ENCODE data around the gene LIN37. TPM values are rescaled to one million over a fixed set of nuclear protein-coding genes. Genes with fewer than 3 reads are reported as not detected.
A peak's percentile ranks its signal among the peaks of the same experiment; 100 is the strongest.

The LIN37 gene
- total RNA-seq, 4 donors from 2014 or later = 5.7 to 13.4 (median 9.5) TPM

DNA sequence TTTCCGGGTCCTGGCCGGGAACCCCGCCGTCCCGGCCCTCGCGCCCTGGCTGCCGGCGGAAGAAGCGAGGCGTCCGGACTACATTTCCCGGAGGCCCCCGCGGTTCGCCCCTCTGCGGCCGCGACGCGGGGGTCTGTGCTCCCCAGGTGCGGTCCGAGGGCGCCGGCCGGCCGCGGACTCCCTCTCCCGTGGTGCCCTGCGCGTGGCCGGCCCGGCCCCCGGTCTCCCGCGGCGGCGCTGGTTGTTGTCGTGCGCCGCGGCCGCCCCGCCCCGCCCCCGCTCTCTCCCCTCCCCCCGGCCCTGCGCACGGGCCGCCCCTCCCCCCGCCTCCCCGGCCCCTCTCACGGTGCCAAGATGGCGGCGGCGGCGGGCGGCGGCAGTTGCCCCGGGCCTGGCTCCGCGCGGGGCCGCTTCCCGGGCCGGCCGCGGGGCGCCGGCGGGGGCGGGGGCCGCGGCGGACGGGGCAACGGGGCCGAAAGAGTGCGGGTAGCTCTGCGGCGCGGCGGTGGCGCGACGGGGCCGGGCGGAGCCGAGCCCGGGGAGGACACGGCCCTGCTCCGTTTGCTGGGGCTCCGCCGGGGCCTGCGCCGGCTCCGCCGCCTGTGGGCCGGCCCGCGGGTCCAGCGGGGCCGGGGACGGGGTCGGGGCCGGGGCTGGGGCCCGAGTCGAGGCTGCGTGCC is 30.6 kb upstream of the LIN37 start, which contains the start of gene KMT2B:
Gene KMT2B (plus strand): TSS at position 339 of the 680 bp plus-strand sequence. CDS start 16 bp downstream, at position 355.
- H3K27ac ChIP-seq = peak within 1 kb of the TSS; percentile 89 to 98 (median 94)
- WGBS, 2 donors = no CpG with 5 or more reads among the region's 109 CpGs
- H3K27me3 ChIP-seq = no peaks in the 10 kb centered on the region
- H3K9me3 ChIP-seq = no peaks in the 10 kb centered on the region
- DNase-seq = no peak
- H3K4me3 ChIP-seq = peak within 1 kb of the TSS; percentile 75 to 98 (median 94)
- intact Hi-C loops (cut with DNase I) = loop anchor here (2.0 to 10.0 kb wide), 2 partner anchors 23 to 173 kb away; partner anchors contain the start of gene TMEM147
- TF ChIP-seq, protein P1, sequence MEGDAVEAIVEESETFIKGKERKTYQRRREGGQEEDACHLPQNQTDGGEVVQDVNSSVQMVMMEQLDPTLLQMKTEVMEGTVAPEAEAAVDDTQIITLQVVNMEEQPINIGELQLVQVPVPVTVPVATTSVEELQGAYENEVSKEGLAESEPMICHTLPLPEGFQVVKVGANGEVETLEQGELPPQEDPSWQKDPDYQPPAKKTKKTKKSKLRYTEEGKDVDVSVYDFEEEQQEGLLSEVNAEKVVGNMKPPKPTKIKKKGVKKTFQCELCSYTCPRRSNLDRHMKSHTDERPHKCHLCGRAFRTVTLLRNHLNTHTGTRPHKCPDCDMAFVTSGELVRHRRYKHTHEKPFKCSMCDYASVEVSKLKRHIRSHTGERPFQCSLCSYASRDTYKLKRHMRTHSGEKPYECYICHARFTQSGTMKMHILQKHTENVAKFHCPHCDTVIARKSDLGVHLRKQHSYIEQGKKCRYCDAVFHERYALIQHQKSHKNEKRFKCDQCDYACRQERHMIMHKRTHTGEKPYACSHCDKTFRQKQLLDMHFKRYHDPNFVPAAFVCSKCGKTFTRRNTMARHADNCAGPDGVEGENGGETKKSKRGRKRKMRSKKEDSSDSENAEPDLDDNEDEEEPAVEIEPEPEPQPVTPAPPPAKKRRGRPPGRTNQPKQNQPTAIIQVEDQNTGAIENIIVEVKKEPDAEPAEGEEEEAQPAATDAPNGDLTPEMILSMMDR (IDR thresholded peaks at IDR 0.05) = peak in 1 of 6 experiments; percentile 12
- TF ChIP-seq POLR2A (IDR thresholded peaks at IDR 0.05) = no peak
- peaks cover 13 to 35% (median 18%) of the 10 kb centered on the region in 3 donors for H3K36me3 ChIP-seq
- peaks cover 24 to 41% (median 25%) of the 10 kb centered on the region in 3 donors for H3K4me1 ChIP-seq

DNA sequence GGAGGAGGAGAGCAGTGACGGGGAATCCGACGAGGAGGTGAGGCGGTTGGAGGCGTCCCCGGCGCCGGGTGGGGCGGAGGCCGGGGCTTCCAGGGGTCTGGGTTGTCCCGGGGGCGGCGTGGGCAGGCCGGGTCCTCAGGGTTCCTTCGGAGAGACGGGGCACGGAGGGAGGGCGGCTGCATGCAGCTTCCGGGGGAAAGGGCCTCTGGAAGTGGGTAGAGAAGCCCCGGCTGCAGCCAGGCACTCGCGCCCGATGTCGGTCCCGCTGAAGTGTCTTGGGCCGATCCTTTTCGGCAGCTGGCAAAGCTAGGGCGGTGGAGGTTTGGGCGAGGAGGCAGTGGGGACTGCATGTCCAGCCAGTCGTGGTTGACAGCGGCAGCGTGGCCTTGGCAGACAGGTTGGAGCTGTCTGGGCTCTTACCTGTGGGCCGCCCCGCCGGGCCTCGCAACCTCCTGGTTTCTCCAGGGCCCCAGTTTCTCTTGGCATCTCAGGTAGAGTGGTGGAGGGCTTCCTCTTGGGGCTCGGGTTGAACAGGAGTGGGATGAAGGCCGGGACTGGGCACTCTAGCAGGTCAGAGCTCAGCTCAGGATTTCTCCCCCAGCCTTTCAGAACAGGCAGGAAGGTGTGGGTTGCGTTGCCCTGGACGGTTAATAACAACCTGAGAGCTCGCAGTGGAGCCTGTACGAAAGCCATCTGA is 29.9 kb upstream of the LIN37 start:
- Histone ChIP-seq H3K27me3 (no peaks in the 10 kb centered on the region), H3K36me3 (peaks cover 19 to 42% (median 24%) of the 10 kb centered on the region in 3 donors), H3K4me3 (peak overlapping the region; percentile 75 to 98 (median 94)), H3K9me3 (no peaks in the 10 kb centered on the region), H3K4me1 (peaks cover 24 to 41% (median 25%) of the 10 kb centered on the region in 3 donors), H3K27ac (peak overlapping the region; percentile 89 to 98 (median 94))
- 0 to 2% methylated on average over 9 to 20 of the region's 42 CpGs for WGBS, 2 donors
- no peak for DNase-seq
- no peak for TF ChIP-seq POLR2A (IDR thresholded peaks at IDR 0.05)
- TF ChIP-seq, protein P1 (IDR thresholded peaks at IDR 0.05) = no peak
- intact Hi-C loops (cut with DNase I) = loop anchor here (10.0 kb wide), 1 partner anchor 174 kb away; the partner anchor contains the start of gene TMEM147

DNA sequence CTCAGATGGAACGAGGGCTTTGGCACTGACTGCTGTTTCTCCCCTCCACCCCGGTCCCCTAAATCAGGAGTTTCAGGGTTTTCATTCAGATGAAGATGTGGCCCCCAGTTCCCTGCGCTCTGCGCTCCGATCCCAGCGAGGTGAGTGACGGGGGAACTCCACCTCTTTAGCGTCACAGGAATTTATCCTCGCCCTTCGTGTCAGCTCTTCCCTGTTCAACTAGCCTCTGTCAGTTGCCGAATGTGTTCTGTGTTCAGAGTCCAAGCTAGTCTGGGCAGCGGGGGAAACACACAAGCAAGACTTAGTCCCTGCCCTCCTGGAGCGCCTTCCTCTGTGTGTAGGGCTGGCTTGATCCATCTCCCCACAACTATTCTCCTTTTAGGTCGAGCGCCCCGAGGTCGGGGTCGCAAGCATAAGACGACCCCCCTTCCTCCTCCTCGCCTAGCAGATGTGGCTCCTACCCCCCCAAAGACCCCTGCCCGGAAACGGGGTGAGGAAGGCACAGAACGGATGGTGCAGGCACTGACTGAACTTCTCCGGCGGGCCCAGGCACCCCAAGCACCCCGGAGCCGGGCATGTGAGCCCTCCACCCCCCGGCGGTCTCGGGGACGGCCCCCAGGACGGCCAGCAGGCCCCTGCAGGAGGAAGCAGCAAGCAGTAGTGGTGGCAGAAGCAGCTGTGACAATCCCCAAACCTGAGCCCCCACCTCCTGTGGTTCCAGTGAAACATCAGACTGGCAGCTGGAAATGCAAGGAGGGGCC is 28.8 kb upstream of the LIN37 start:
- Histone ChIP-seq H3K27ac (peak overlapping the region in 1 of 4 donors; percentile 96), H3K4me3 (peak overlapping the region in 2 of 4 donors; percentile 93 to 98), H3K4me1 (peaks cover 24 to 41% (median 25%) of the 10 kb centered on the region in 3 donors), H3K9me3 (no peaks in the 10 kb centered on the region), H3K27me3 (no peaks in the 10 kb centered on the region), H3K36me3 (peaks cover 30 to 53% (median 30%) of the 10 kb centered on the region in 3 donors)
- no peak for DNase-seq
- 83 to 88% methylated on average over 13 to 19 of the region's 32 CpGs for WGBS, 2 donors
- intact Hi-C loops (cut with DNase I) = loop anchor here (10.0 kb wide), 1 partner anchor 175 kb away; the partner anchor contains the start of gene TMEM147
- TF ChIP-seq, protein P1 (IDR thresholded peaks at IDR 0.05) = no peak
- no peak for TF ChIP-seq POLR2A (IDR thresholded peaks at IDR 0.05)

DNA sequence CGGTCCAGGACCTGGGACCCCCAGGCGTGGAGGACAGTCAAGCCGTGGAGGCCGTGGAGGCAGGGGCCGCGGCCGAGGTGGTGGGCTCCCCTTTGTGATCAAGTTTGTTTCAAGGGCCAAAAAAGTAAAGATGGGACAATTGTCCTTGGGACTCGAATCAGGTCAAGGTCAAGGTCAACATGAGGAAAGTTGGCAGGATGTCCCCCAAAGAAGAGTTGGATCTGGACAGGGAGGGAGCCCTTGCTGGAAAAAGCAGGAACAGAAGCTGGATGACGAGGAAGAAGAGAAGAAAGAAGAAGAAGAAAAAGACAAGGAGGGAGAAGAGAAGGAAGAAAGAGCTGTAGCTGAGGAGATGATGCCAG is 28.2 kb upstream of the LIN37 start:
- H3K36me3 ChIP-seq = peaks cover 35 to 58% (median 36%) of the 10 kb centered on the region in 3 donors
- DNase-seq = no peak
- intact Hi-C loops (cut with DNase I) = no loop called here
- H3K27ac ChIP-seq = no peak overlapping the region
- H3K27me3 ChIP-seq = no peaks in the 10 kb centered on the region
- H3K4me3 ChIP-seq = no peak overlapping the region
- H3K9me3 ChIP-seq = no peaks in the 10 kb centered on the region
- peaks cover 23 to 40% (median 24%) of the 10 kb centered on the region in 3 donors for H3K4me1 ChIP-seq
- 87 to 89% methylated on average over 2 to 8 of the region's 9 CpGs for WGBS, 2 donors
- TF ChIP-seq POLR2A (IDR thresholded peaks at IDR 0.05) = no peak
- TF ChIP-seq, protein P1 (IDR thresholded peaks at IDR 0.05) = no peak
